H1 (cell line): ENCODE data around the gene GLI1. TPM values are rescaled to one million over a fixed set of nuclear protein-coding genes. Genes with fewer than 3 reads are reported as not detected.

Source experiments
- CBX8 ChIP-seq: fragments of 300-800, 300-1000 bp; sonication (generic); IDR thresholded peaks from 2 replicates; pipeline ENCODE4 v1.7.1; 2016; ENCODE audit warnings: low read depth, low read length, borderline replicate concordance
- GABPA ChIP-seq: IDR thresholded peaks from 2 replicates; pipeline ENCODE4 v1.6.1; 2011; ENCODE audit warnings: mild to moderate bottlenecking, low read length, moderate library complexity, borderline replicate concordance; ENCODE audit not compliant: insufficient read depth
- RAD21 ChIP-seq, 2 experiments: IDR thresholded peaks in 1 of 2; conservative IDR thresholded peaks in 1 of 2; 2 replicates each; pipeline ENCODE4 v1.6.1; 2011; ENCODE audit warnings: low read depth in 2 of 2, low read length in 2 of 2, improper control_type of control experiment in 1 of 2, inconsistent platforms in 1 of 2, mild to moderate bottlenecking in 1 of 2, moderate library complexity in 1 of 2
- RNF2 ChIP-seq: fragments of 200-900, 300-1000 bp; sonication (generic); IDR thresholded peaks from 2 replicates; pipeline ENCODE4 v1.7.1; 2016; ENCODE audit warnings: borderline replicate concordance, low read depth, mild to moderate bottlenecking, antibody characterized with exemption, low read length; ENCODE audit not compliant: poor library complexity, severe bottlenecking; ENCODE audit errors: missing control alignments
- polyA plus RNA-seq, 7 experiments: library from polyadenylated mRNA; depleted of rRNA in 3 of 7; stranded (reverse) in 5 of 7; unstranded in 2 of 7; fragments of >200 nt in 5 of 7; fragments of 200-250 nt in 2 of 7; gene quantifications; 1 replicate in 5 of 7; 2 replicates in 1 of 7; 4 replicates in 1 of 7; pipeline versions ENCODE4 v1.2.1 to v1.2.3, GENCODE V29; 2011 to 2013; ENCODE audit warnings: missing spikeins in 2 of 7, mixed read lengths in 2 of 7
- total RNA-seq: library from RNA; stranded (reverse); fragmentation: NEBNext Ultra II Directional; extraction: Animal tissue kit (Norgen Biotek cat#: 25700); gene quantifications from 2 replicates; pipeline ENCODE4 v1.2.1, GENCODE V29; 2021

The GLI1 gene
- total and polyA plus RNA-seq, 2 of the 8 experiments (the other 6 are each of a cell fraction or from before 2014, with no cell fraction given) = 23.5 to 25.3 TPM

DNA sequence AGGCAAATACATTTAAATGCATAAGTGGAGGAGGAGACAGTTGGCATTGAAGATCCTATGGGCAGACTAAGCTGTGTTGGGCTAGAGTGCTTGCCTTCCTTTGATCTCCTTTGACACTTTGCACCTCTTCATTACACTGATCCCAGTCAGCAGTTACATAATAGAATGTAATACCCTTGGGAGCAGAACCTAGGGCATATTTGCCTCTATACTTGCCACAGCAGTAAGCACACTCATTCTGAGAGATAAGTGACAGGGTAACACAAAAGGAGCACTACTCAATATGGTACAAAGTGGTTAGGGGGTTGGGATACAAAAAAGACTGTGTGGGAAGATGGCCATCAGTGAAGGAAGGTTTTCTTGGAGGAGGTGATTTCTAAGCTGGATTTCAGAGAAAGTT lies 37.2 kb downstream of the GLI1 start (continued):
- TF ChIP-seq RAD21 (IDR thresholded peaks at IDR 0.05 in 1 of 2, conservative IDR thresholded peaks at IDR 0.05 in 1 of 2; ENCODE audit: low read depth in 2 of 2, low read length in 2 of 2) = no peak
- TF ChIP-seq GABPA = no peak
- TF ChIP-seq CBX8 = no peak
- TF ChIP-seq RNF2 = no peak
